Aorta (tissue), 5 donors: ENCODE data around the gene SMCO3. TPM values are rescaled to one million over a fixed set of nuclear protein-coding genes. Genes with fewer than 3 reads are reported as not detected.

Experiments
- ATAC-seq: fragments of 200-7000 bp; cut with Tn5 transposase; one replicate; pipeline ENCODE4 v1.9.1; 2022; ENCODE audit warnings: moderate library complexity; ENCODE audit not compliant: low FRiP score
- DNase-seq, 2 donors: peaks; one replicate each; pipeline ENCODE4 v3.0.0-alpha.2; 2020
- H3K27ac ChIP-seq, 2 donors: one replicate each; pipeline ENCODE4 v1.5.1; 2013; ENCODE audit warnings: low read length in 2 of 2, mild to moderate bottlenecking in 2 of 2, moderate library complexity in 2 of 2, control low read depth in 1 of 2, inconsistent platforms in 1 of 2, low read depth in 1 of 2
- H3K27me3 ChIP-seq, 2 donors: one replicate each; pipeline ENCODE4 v1.6.1; 2013; ENCODE audit warnings: control low read depth in 1 of 2, low read length in 1 of 2, mild to moderate bottlenecking in 1 of 2, moderate library complexity in 1 of 2; ENCODE audit not compliant: insufficient read depth in 2 of 2, control insufficient read depth in 1 of 2
- H3K36me3 ChIP-seq, 2 donors: one replicate each; pipeline ENCODE4 v1.6.1; 2013; ENCODE audit warnings: control low read depth in 1 of 2, low read length in 1 of 2, mild to moderate bottlenecking in 1 of 2; ENCODE audit not compliant: insufficient read depth in 2 of 2, control insufficient read depth in 1 of 2
- H3K4me1 ChIP-seq, 2 donors: one replicate each; pipeline ENCODE4 v1.6.1; 2013; ENCODE audit warnings: low read length in 2 of 2, control low read depth in 1 of 2, mild to moderate bottlenecking in 1 of 2, moderate library complexity in 1 of 2; ENCODE audit not compliant: insufficient read depth in 2 of 2, control insufficient read depth in 1 of 2
- H3K4me3 ChIP-seq, 2 donors: one replicate each; pipeline ENCODE4 v1.5.1; 2013; ENCODE audit warnings: low read length in 2 of 2, control low read depth in 1 of 2, mild to moderate bottlenecking in 1 of 2
- H3K9me3 ChIP-seq: one replicate; pipeline ENCODE4 v1.6.1; 2013; ENCODE audit warnings: mild to moderate bottlenecking, low read length; ENCODE audit not compliant: control insufficient read depth
- WGBS, 2 donors: extraction: QIAGEN DNeasy Blood & Tissue Kit; methylation state at CpG; one replicate each; pipeline ENCODE4 v1.1.7; 2013; 5-methylcytosine and 5-hydroxymethylcytosine counted together
- intact Hi-C, 2 donors: fragments of 100-400 bp; cut with DNase I; formaldehyde crosslinking; loops; one replicate each; pipeline versions ENCODE4 v1.14.2 to v1.15.0; 2022
- polyA plus RNA-seq, 2 donors: library from polyadenylated mRNA; stranded (reverse); fragments of 200-250 nt; gene quantifications; one replicate each; pipeline ENCODE4 v1.2.3, GENCODE V29; 2013
- total RNA-seq, 2 donors: library from RNA; stranded (reverse); fragmentation: NEBNext Ultra II Directional; extraction: Animal tissue kit (Norgen Biotek cat#: 25700); gene quantifications; one replicate each; pipeline ENCODE4 v1.2.1, GENCODE V29; 2021
- donor health status: healthy with polysubstance abuse.
- donor health status: Bipolar disorder and iron deficiency.
- donor health status: DM: no; HTN: no; CAD: no.
- donor health status: DM: no; HTN: no; CAD: no.
- donor health status: DM: yes; HTN: yes; CAD: no.

Gene SMCO3
- total and polyA plus RNA-seq, 4 donors = 0.26 to 3.0 (median 0.96) TPM

- DNase-seq = no peak
- H3K9me3 ChIP-seq = no peaks in the 10 kb centered on the region
- peaks cover 0 to 2% of the 10 kb centered on the region in 2 donors for H3K4me1 ChIP-seq
- no peak for ATAC-seq
- peak overlapping the region; percentile 45 to 86 for H3K4me3 ChIP-seq
- H3K36me3 ChIP-seq = no peaks in the 10 kb centered on the region
- H3K27me3 ChIP-seq = no peaks in the 10 kb centered on the region
- H3K27ac ChIP-seq = peak overlapping the region in 1 of 2 donors; percentile 73
- WGBS, 2 donors = 0 to 4% methylated on average over 1 of the region's 1 CpG
- intact Hi-C loops = loop anchor here (2.0 to 10.0 kb wide), 2 partner anchors 27 to 1881 kb away; partner anchors contain the start of genes C12orf60 (in 1 of the 2), GPRC5A (in 1 of the 2) and WBP11 (in 1 of the 2)
Observed at GRCh38 chr12:14775636-14775980, 38.4 kb downstream of the SMCO3 start.

GRCh38 chr12:14774906-14775635 lies 38.9 kb downstream of the SMCO3 start:
- Histone ChIP-seq H3K36me3 (no peaks in the 10 kb centered on the region), H3K27ac (peak overlapping the region; percentile 87 to 95), H3K4me3 (peak overlapping the region; percentile 45 to 86), H3K9me3 (no peaks in the 10 kb centered on the region), H3K27me3 (no peaks in the 10 kb centered on the region), H3K4me1 (peaks cover 0 to 2% of the 10 kb centered on the region in 2 donors)
- DNase-seq (peak; percentile 73 to 82), ATAC-seq (peak; percentile 63)
- 1% methylated on average over 34 of the region's 34 CpGs for WGBS, 2 donors
- intact Hi-C loops = loop anchor here (2.0 to 10.0 kb wide), 3 partner anchors 28 to 1880 kb away; partner anchors contain the start of genes ART4 (in 1 of the 2), C12orf60 (in 1 of the 2), GPRC5A (in 1 of the 2) and WBP11 (in 1 of the 2)

GRCh38 chr12:14774074-14774905 lies 39.7 kb downstream of the SMCO3 start:
- ATAC-seq = peak; percentile 90
- Histone ChIP-seq H3K9me3 (no peaks in the 10 kb centered on the region), H3K36me3 (no peaks in the 10 kb centered on the region), H3K4me1 (peaks cover 0 to 2% of the 10 kb centered on the region in 2 donors), H3K27ac (peak overlapping the region; percentile 87 to 95), H3K27me3 (no peaks in the 10 kb centered on the region), H3K4me3 (peak overlapping the region; percentile 45 to 86)
- intact Hi-C loops = loop anchor here (2.0 to 10.0 kb wide), 3 partner anchors 29 to 1879 kb away; partner anchors contain the start of genes ART4 (in 1 of the 2), C12orf60 (in 1 of the 2), GPRC5A (in 1 of the 2) and WBP11 (in 1 of the 2)
- 0% methylated on average over 67 of the region's 67 CpGs for WGBS, 2 donors
- peak; percentile 97 for DNase-seq

GRCh38 chr12:14773685-14774073 lies 40.3 kb downstream of the SMCO3 start:
- WGBS, 2 donors = 8 to 10% methylated on average over 16 of the region's 16 CpGs
- Histone ChIP-seq H3K27me3 (no peaks in the 10 kb centered on the region), H3K4me3 (peak overlapping the region; percentile 28 to 30), H3K4me1 (peaks cover 0 to 2% of the 10 kb centered on the region in 2 donors), H3K27ac (peak overlapping the region in 1 of 2 donors; percentile 67), H3K36me3 (no peaks in the 10 kb centered on the region), H3K9me3 (no peaks in the 10 kb centered on the region)
- no peak for ATAC-seq
- intact Hi-C loops = loop anchor here (2.0 to 10.0 kb wide), 3 partner anchors 29 to 1879 kb away; partner anchors contain the start of genes ART4 (in 1 of the 2), C12orf60 (in 1 of the 2), GPRC5A (in 1 of the 2) and WBP11 (in 1 of the 2)
- DNase-seq = peak; percentile 53 to 74

- Histone ChIP-seq H3K36me3 (no peaks in the 10 kb centered on the region), H3K4me3 (no peak overlapping the region), H3K4me1 (peaks cover 0 to 2% of the 10 kb centered on the region in 2 donors), H3K27ac (no peak overlapping the region), H3K9me3 (no peaks in the 10 kb centered on the region), H3K27me3 (no peaks in the 10 kb centered on the region)
- intact Hi-C loops = loop anchor here (5.0 to 10.0 kb wide), 2 partner anchors 69 to 1878 kb away; partner anchors contain the start of genes ART4 (in 1 of the 2) and GPRC5A (in 1 of the 2)
- no peak for DNase-seq
- no peak for ATAC-seq
- 89 to 91% methylated on average over 5 of the region's 5 CpGs for WGBS, 2 donors
Observed at GRCh38 chr12:14772946-14773345, 41.0 kb downstream of the SMCO3 start.

- Histone ChIP-seq H3K9me3 (no peaks in the 10 kb centered on the region), H3K4me3 (peak overlapping the region in 1 of 2 donors; percentile 71), H3K27me3 (no peaks in the 10 kb centered on the region), H3K4me1 (peaks cover 0 to 2% of the 10 kb centered on the region in 2 donors), H3K36me3 (no peaks in the 10 kb centered on the region), H3K27ac (no peak overlapping the region)
- WGBS, 2 donors = 23 to 25% methylated on average over 6 of the region's 6 CpGs
- DNase-seq = no peak
- ATAC-seq = no peak
- intact Hi-C loops = loop anchor here (5.0 to 10.0 kb wide), 2 partner anchors 71 to 1877 kb away; partner anchors contain the start of genes ART4 (in 1 of the 2) and GPRC5A (in 1 of the 2)
Observed at GRCh38 chr12:14771651-14772137, 42.3 kb downstream of the SMCO3 start.

- Histone ChIP-seq H3K36me3 (no peaks in the 10 kb centered on the region), H3K27me3 (no peaks in the 10 kb centered on the region), H3K4me1 (no peaks in the 10 kb centered on the region), H3K9me3 (no peaks in the 10 kb centered on the region), H3K4me3 (peak overlapping the region; percentile 71 to 94), H3K27ac (peak overlapping the region; percentile 92 to 98)
- intact Hi-C loops = loop anchor here (5.0 to 10.0 kb wide), 2 partner anchors 72 to 1876 kb away; partner anchors contain the start of genes ART4 (in 1 of the 2) and GPRC5A (in 1 of the 2)
- ATAC-seq (peak; percentile 88), DNase-seq (peak; percentile 94 to 95)
- 0% methylated on average over 56 of the region's 56 CpGs for WGBS, 2 donors
Observed at GRCh38 chr12:14770496-14771461, 43.2 kb downstream of the SMCO3 start.
